ENCODE data around the gene TPPP2.

TPPP2 gene

DNA sequence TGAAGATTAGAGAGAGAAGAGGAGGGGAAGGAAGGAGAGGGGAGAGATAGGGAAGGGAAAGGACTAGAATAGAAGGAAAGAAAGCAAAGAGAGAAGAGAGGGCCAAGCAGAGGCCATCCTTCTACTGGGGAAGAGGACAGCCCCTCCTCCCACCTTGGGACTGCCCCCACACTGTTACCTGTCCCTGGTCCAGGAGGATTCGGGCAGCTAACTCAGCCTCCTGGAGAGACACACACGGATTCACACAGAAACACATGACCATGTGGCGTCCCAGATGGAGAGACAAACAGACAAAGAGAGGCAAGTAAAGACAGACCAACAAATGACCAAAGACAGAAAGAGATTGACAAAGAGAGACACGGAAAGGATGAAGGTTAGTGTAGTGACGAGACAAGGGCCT is 7.3 kb upstream of the TPPP2 start:
- TF ChIP-seq CTCF (IDR thresholded peaks at IDR 0.05; ENCODE audit: low read depth, low read length, missing control alignments): no peak
- in situ Hi-C loops (cut with HindIII; ENCODE audit: low sequenced_read_pairs): no loop called here
- DNase-seq (ENCODE audit: low read depth): no peak
- H3K4me3 ChIP-seq (ENCODE audit: low read depth, low read length): no peak overlapping the region

DNA sequence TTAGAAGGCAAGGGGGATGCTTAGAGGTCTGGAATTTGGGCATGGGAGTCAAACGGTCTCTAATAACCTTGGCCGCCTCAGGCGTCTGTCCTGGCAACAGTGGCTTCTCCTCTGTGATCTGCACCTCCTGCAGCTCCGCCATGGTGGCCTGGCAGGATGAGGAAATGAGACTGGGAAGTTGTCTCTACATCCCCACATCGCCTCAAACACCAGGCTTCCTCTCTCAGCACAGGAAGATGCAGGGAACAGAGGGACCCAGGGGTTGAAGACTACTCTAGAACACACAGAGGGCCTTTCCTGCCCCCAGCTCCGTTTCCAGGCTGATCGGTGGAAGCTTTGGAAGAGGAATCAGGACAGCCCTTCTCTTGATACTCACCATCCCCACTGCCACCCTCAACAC is 6.8 kb upstream of the TPPP2 start:
- TF ChIP-seq CTCF (IDR thresholded peaks at IDR 0.05; ENCODE audit: low read depth, low read length, missing control alignments): no peak
- no peak for DNase-seq (ENCODE audit: low read depth)
- no peak overlapping the region for H3K4me3 ChIP-seq (ENCODE audit: low read depth, low read length)
- in situ Hi-C loops (cut with HindIII; ENCODE audit: low sequenced_read_pairs): no loop called here

DNA sequence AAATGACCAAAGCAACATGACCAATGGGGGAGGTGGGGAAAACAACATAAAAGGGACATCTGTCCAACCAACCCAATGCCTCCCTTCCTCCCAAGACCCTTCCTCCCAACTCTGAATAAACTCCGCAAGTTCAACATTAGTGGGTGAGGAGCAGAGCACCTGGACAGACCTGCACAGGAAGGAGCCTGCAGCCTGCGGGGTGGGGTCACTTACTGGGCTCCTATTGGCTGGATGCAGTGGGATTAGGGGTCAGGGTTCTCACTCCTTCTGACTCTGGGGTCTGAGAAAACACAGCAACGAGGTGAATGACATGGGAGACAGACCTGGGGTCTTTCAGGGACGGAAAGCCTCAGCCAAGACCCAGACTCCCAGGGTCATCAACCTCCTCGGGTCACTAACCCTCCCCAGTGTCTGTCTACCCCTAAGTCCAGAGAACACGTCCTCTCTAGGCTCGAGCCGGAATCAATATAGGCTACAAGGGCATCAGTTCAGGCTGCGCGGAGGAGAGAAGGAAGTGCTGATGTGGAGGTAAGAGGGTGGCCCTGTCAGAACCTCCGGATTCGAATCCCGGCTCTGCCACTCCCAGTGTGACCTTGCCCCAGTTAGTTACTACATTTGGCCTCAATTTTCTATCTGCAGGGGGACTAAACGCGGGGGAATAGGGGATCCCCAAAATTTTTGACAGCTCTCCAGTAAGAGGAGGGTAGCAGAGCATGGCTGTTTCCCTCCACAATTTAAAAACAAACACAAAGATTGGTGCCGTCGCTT is 6.0 kb upstream of the TPPP2 start:
- TF ChIP-seq CTCF (IDR thresholded peaks at IDR 0.05; ENCODE audit: low read depth, low read length, missing control alignments): no peak
- in situ Hi-C loops (cut with HindIII; ENCODE audit: low sequenced_read_pairs): no loop called here
- DNase-seq (ENCODE audit: low read depth): no peak
- peak overlapping the region; percentile 42 for H3K4me3 ChIP-seq (ENCODE audit: low read depth, low read length)

- TF ChIP-seq CTCF (IDR thresholded peaks at IDR 0.05; ENCODE audit: low read depth, low read length, missing control alignments): no peak
- no peak for DNase-seq (ENCODE audit: low read depth)
- in situ Hi-C loops (cut with HindIII; ENCODE audit: low sequenced_read_pairs): no loop called here
These were observed 5.2 kb upstream of the TPPP2 start, which contains the start of gene NDRG2 for GRCh38 chr14:21024585-21025370. Gene NDRG2, minus strand, starts transcription at chr14:21025061. Its CDS starts 1,746 bp downstream, at chr14:21023315.

DNA sequence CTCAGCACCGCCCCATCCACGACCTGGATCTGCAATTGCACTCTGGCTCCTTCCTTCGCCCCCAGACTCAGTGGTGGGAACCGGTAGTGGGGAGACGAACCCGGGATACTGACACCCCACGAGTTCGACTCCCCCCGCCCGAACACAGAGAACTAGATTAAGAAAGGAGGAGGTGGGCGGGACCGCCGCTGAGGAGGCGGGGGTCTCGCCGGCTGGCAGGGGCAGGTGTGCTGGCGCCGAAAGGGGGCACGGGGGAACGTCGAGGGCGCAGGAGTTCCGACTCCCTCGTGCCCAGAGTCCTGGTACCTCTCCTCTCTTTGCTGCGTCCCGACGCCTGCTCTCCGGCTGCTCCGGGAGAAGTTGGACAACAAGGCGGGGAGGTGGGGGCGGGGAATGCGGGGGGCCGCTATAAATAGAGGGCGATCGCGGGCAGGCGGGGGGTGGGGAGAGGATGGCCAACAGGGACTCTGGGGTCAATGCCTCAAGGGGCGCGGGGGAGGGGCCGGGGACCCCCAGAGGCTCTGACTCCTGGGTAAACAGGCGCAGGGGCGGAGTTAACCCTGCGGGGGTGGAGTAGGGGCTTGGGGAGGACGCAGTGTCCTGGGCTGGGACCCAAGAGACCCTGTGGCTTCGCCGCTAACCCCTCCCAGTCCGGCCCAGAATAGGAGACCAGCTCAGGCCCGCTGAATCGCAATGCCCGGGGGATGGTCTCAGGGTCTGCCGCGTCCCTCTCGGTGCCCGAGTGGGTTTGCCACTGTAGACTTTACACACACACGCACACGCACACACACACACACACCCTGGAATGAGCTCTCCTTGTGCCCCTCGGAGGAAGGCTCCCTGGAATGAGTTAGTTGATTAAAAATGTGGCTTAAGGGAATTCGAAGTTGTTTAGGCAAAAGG is 4.4 kb upstream of the TPPP2 start:
- no peak for DNase-seq (ENCODE audit: low read depth)
- TF ChIP-seq CTCF (IDR thresholded peaks at IDR 0.05; ENCODE audit: low read depth, low read length, missing control alignments): no peak
- peak overlapping the region; percentile 42 for H3K4me3 ChIP-seq (ENCODE audit: low read depth, low read length)
- in situ Hi-C loops (cut with HindIII; ENCODE audit: low sequenced_read_pairs): no loop called here

More at GRCh38 chr14:21024585-21025370, 5.2 kb upstream of the TPPP2 start, which contains the start of gene NDRG2:
- peak within 1 kb of the TSS; percentile 42 for H3K4me3 ChIP-seq (ENCODE audit: low read depth, low read length)
